HAP-1 (cell line): ENCODE measurements around the gene ADCY9.

Experiments used
- DNase-seq, 2 experiments: peaks; one replicate each; pipeline ENCODE4 v3.0.0-alpha.2; 2016 to 2020; ENCODE audit warnings: low spot score in 2 of 2
- H3K27me3 ChIP-seq: fragments of 250-450 bp; sonication (Bioruptor Pico); 2 replicates; pipeline ENCODE4 v1.5.1; 2020; ENCODE audit warnings: low read depth, mild to moderate bottlenecking, moderate library complexity
- H3K36me3 ChIP-seq: fragments of 250-450 bp; sonication (Bioruptor Pico); replicated peaks from 2 replicates; pipeline ENCODE4 v1.5.1; 2020; ENCODE audit warnings: mild to moderate bottlenecking
- H3K4me1 ChIP-seq: fragments of 250-450 bp; sonication (Bioruptor Pico); 2 replicates; pipeline ENCODE4 v1.5.1; 2020; ENCODE audit warnings: mild to moderate bottlenecking
- H3K4me3 ChIP-seq: fragments of 250-450 bp; sonication (Bioruptor Pico); 2 replicates; pipeline ENCODE4 v1.5.1; 2020; ENCODE audit warnings: mild to moderate bottlenecking, moderate library complexity
- H3K9me3 ChIP-seq: fragments of 250-450 bp; sonication (Bioruptor Pico); 2 replicates; pipeline ENCODE4 v1.5.1; 2020; ENCODE audit warnings: mild to moderate bottlenecking, moderate library complexity
- in situ Hi-C: fragments of 300-500 bp; cut with MboI; formaldehyde crosslinking; loops from 3 replicates; pipeline ENCODE4 v1.14.3; 2020; ENCODE audit warnings: low sequenced_read_pairs, inconsistent platforms, mixed read lengths

The ADCY9 gene

GRCh38 chr16:3982216-3982615, 134.0 kb downstream of the ADCY9 start:
- H3K36me3 ChIP-seq: peaks cover 13% of the 10 kb centered on the region
- in situ Hi-C loops: no loop called here

GRCh38 chr16:3980253-3981111, 135.8 kb downstream of the ADCY9 start:
- Histone ChIP-seq H3K27me3 (no peaks in the 10 kb centered on the region), H3K4me1 (peaks cover 5% of the 10 kb centered on the region), H3K36me3 (peaks cover 13% of the 10 kb centered on the region), H3K4me3 (no peak overlapping the region), H3K9me3 (no peaks in the 10 kb centered on the region)
- DNase-seq: peak; percentile 35 to 45
- in situ Hi-C loops: no loop called here

More at GRCh38 chr16:3982216-3982615, 134.0 kb downstream of the ADCY9 start:
- H3K9me3 ChIP-seq: no peaks in the 10 kb centered on the region
- no peaks in the 10 kb centered on the region for H3K27me3 ChIP-seq
- H3K4me3 ChIP-seq: no peak overlapping the region
- DNase-seq: no peak
- peaks cover 5% of the 10 kb centered on the region for H3K4me1 ChIP-seq

GRCh38 chr16:3979518-3979917, 136.7 kb downstream of the ADCY9 start:
- H3K27me3 ChIP-seq: no peaks in the 10 kb centered on the region
- no peaks in the 10 kb centered on the region for H3K9me3 ChIP-seq
- DNase-seq: no peak
- in situ Hi-C loops: no loop called here
- peaks cover 5% of the 10 kb centered on the region for H3K4me1 ChIP-seq
- no peak overlapping the region for H3K4me3 ChIP-seq
- H3K36me3 ChIP-seq: peaks cover 13% of the 10 kb centered on the region

GRCh38 chr16:3979070-3979469, 137.2 kb downstream of the ADCY9 start:
- Histone ChIP-seq H3K36me3 (peaks cover 13% of the 10 kb centered on the region), H3K27me3 (no peaks in the 10 kb centered on the region), H3K4me1 (peaks cover 5% of the 10 kb centered on the region), H3K9me3 (no peaks in the 10 kb centered on the region), H3K4me3 (no peak overlapping the region)
- no peak for DNase-seq
- in situ Hi-C loops: no loop called here

- Histone ChIP-seq H3K4me3 (no peak overlapping the region), H3K9me3 (no peaks in the 10 kb centered on the region), H3K36me3 (peaks cover 5% of the 10 kb centered on the region), H3K4me1 (peaks cover 5% of the 10 kb centered on the region), H3K27me3 (no peaks in the 10 kb centered on the region)
- DNase-seq: no peak
- in situ Hi-C loops: no loop called here
Observed at GRCh38 chr16:3977376-3977775, 138.9 kb downstream of the ADCY9 start.

GRCh38 chr16:3974751-3975150, 141.5 kb downstream of the ADCY9 start:
- no peak for DNase-seq
- in situ Hi-C loops: no loop called here
- Histone ChIP-seq H3K4me1 (no peaks in the 10 kb centered on the region), H3K27me3 (no peaks in the 10 kb centered on the region), H3K36me3 (no peaks in the 10 kb centered on the region; the same call in 1 of the 2 replicates), H3K9me3 (no peaks in the 10 kb centered on the region), H3K4me3 (no peak overlapping the region)

- Histone ChIP-seq H3K4me1 (no peaks in the 10 kb centered on the region), H3K4me3 (no peak overlapping the region), H3K9me3 (no peaks in the 10 kb centered on the region), H3K27me3 (no peaks in the 10 kb centered on the region), H3K36me3 (peaks cover under 1% of the 10 kb centered on the region; the same call in 1 of the 2 replicates)
- in situ Hi-C loops: no loop called here
- no peak for DNase-seq
Observed at GRCh38 chr16:3971706-3972105, 144.5 kb downstream of the ADCY9 start.

GRCh38 chr16:3971261-3971660, 145.0 kb downstream of the ADCY9 start:
- in situ Hi-C loops: no loop called here
- H3K4me1 ChIP-seq: no peaks in the 10 kb centered on the region
- no peak overlapping the region for H3K4me3 ChIP-seq
- peaks cover 4% of the 10 kb centered on the region; the same call in 1 of the 2 replicates for H3K36me3 ChIP-seq
- no peaks in the 10 kb centered on the region for H3K27me3 ChIP-seq
- H3K9me3 ChIP-seq: no peaks in the 10 kb centered on the region
- no peak for DNase-seq

GRCh38 chr16:3968551-3968950, 147.7 kb downstream of the ADCY9 start:
- in situ Hi-C loops: no loop called here
- H3K4me1 ChIP-seq: no peaks in the 10 kb centered on the region
- no peak overlapping the region for H3K4me3 ChIP-seq
- DNase-seq: no peak
- no peaks in the 10 kb centered on the region for H3K9me3 ChIP-seq
- H3K36me3 ChIP-seq: 0 out of 2 replicates have a peak, but pooled peaks cover 9% of the 10 kb centered on the region
- no peaks in the 10 kb centered on the region for H3K27me3 ChIP-seq

- Histone ChIP-seq H3K27me3 (no peaks in the 10 kb centered on the region), H3K4me3 (no peak overlapping the region), H3K4me1 (0 out of 2 replicates have a peak, but pooled peaks cover under 1% of the 10 kb centered on the region), H3K9me3 (no peaks in the 10 kb centered on the region), H3K36me3 (0 out of 2 replicates have a peak, but pooled peaks cover 9% of the 10 kb centered on the region)
- in situ Hi-C loops: no loop called here
- DNase-seq: no peak
Observed at GRCh38 chr16:3966681-3967080, 149.6 kb downstream of the ADCY9 start.

- DNase-seq: no peak
- Histone ChIP-seq H3K4me1 (peaks cover 7% of the 10 kb centered on the region), H3K4me3 (no peak overlapping the region), H3K9me3 (no peaks in the 10 kb centered on the region), H3K36me3 (0 out of 2 replicates have a peak, but pooled peaks cover 9% of the 10 kb centered on the region), H3K27me3 (no peaks in the 10 kb centered on the region)
- in situ Hi-C loops: no loop called here
Observed at GRCh38 chr16:3965781-3966582, 150.3 kb downstream of the ADCY9 start.

GRCh38 chr16:3965306-3965705, 150.9 kb downstream of the ADCY9 start:
- H3K4me3 ChIP-seq: no peak overlapping the region
- peaks cover 14% of the 10 kb centered on the region for H3K4me1 ChIP-seq
- no peaks in the 10 kb centered on the region for H3K9me3 ChIP-seq
- H3K27me3 ChIP-seq: no peaks in the 10 kb centered on the region
- no peak for DNase-seq
- in situ Hi-C loops: no loop called here
- H3K36me3 ChIP-seq: 0 out of 2 replicates have a peak, but pooled peaks cover 9% of the 10 kb centered on the region

GRCh38 chr16:3964686-3965290, 151.5 kb downstream of the ADCY9 start:
- H3K9me3 ChIP-seq: no peaks in the 10 kb centered on the region
- H3K27me3 ChIP-seq: no peaks in the 10 kb centered on the region
- peaks cover 18% of the 10 kb centered on the region for H3K4me1 ChIP-seq
- DNase-seq: no peak
- 0 out of 2 replicates have a peak, but pooled peaks cover 9% of the 10 kb centered on the region for H3K36me3 ChIP-seq
- H3K4me3 ChIP-seq: no peak overlapping the region
- in situ Hi-C loops: no loop called here
